Activated CD4-positive, CD25-positive, alpha-beta regulatory T cell treated with anti-CD3 and anti-CD28 coated beads, Interleukin-2, amount 50 U/mL, for 24 hours (primary cell): ENCODE data around the gene DLG2.

Experiments used
- ATAC-seq, 2 donors: fragments of 150-1000 bp; cut with Tn5 transposase; one replicate each; pipeline ENCODE4 v1.10.0; 2021; ENCODE audit warnings: mild to moderate bottlenecking in 1 of 2, moderate library complexity in 1 of 2

Gene DLG2

GRCh38 chr11:83649528-83649855 lies 1977.7 kb downstream of the DLG2 start:
- ATAC-seq, result no peak

DNA sequence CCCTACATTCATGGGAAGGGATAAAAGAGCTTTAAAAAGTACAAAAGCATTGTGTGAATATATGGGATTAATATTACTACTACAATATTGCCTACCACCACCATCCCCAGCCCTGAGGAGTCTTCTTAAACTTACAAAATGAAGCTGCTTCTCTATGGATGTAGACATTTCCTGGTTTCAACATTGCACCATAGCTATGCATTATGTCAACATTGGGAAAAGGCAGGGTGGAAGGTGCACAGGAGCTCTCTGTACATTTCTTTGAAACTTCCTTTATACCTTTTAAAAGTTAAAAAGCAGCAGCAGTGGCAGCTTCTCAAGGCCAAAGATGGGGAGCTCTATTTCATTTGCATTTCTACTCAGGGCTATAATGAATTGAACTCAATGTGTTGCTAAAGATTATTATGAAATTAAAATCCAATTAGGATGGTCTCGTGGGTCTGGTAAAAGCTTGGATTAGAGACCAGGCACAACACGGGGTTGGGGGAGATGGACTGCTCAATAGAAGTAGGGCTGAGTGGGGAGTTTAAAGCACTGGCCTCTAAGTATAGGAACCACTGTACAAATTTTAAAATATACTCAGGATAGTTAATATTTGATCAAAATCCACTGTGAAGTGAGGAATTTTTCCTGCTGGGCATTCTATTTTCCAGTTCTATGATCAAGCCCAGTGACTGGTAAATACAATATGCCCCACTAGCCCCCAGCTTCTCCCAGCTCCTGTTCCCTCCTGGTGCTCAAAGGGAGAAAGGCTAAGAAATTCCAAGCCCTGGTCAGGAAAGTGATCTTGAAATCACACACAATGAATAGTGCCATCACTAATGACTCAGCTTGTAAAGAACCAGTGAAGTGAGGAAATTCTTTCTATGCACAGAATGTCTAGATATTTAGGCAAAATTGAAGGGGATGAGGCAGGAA lies 1978.3 kb downstream of the DLG2 start:
- ATAC-seq, result no peak

DNA sequence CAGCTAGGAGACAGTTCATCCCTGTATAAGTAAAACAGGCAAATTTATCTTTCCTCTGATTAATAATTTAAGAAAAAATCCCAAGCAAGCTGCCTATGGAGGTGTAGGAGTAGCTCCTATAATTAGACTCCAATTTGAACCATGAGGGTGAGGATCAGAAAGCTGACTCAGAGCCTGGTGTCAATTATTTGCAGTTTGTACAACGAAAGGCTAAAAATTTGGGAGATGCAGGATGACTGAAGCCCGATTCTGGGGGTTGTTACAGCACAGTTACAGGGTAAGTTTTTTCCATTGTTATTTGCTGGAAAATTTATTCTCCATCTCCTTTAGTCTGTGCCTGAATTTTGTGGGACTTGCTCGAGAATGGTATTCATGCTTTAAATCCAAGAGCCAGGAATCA lies 1981.6 kb downstream of the DLG2 start:
- ATAC-seq, result no peak

DNA sequence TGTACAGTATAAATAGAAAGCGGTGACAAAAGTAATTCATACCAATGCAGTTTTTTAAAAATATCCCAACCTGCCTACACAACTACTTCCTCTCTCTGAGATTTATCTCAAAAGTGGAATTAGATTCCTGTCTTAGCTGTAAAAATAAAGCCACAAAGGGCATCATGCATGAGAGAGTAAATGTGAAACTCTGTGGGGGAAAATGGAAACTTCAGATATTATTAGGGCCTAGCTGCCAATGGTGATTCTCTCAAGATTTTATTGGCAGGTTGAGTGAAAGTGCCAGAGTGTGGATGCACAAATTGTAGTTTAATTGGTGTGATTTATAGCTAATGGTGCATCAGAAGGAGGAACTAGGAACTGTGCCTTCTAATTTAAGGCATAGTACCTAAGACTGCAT lies 1984.0 kb downstream of the DLG2 start:
- ATAC-seq, result no peak

DNA sequence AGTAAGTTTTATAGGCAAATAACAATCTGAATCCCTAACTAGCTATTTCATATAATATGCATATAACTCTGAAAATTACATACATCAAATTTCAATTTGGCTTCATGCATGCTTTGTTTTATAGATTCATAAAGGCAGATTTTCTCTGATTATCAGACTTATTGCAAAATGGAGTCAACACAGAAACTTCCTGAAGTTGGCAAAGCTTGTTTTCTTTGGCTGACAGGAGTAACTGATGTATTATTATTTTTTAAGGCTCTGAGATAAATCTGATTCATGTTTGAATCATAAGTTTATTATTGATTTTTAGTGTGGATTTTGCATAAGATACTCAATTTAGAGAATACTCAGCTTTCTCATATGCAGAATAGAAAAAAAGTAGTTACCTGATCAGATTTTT lies 1984.6 kb downstream of the DLG2 start:
- no peak for ATAC-seq

- ATAC-seq, result no peak
Measured at GRCh38 chr11:83641511-83641910, 1985.6 kb downstream of the DLG2 start.

GRCh38 chr11:83639995-83640758 lies 1987.0 kb downstream of the DLG2 start:
- no peak for ATAC-seq

- no peak for ATAC-seq
Measured at GRCh38 chr11:83635166-83635565, 1992.0 kb downstream of the DLG2 start.

GRCh38 chr11:83630211-83630610 lies 1996.9 kb downstream of the DLG2 start:
- ATAC-seq, result no peak

DNA sequence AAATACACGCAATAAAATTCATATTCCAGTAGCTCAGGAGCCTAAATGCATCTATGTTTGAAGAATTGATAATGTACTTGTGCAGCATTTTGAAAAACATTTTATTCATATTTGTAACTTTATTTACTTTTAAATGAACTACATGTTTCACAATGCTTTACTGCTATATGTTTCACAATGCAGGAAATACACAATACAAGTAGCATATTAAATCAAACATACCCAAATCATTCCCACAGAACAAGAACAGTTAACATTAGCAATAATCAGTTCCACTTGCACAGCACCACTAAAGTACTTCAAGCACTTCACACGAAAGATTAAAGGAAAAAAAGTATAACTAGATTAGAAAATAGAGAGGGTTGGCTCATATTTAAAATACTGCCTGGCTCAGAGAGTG lies 1997.4 kb downstream of the DLG2 start:
- ATAC-seq, result no peak

DNA sequence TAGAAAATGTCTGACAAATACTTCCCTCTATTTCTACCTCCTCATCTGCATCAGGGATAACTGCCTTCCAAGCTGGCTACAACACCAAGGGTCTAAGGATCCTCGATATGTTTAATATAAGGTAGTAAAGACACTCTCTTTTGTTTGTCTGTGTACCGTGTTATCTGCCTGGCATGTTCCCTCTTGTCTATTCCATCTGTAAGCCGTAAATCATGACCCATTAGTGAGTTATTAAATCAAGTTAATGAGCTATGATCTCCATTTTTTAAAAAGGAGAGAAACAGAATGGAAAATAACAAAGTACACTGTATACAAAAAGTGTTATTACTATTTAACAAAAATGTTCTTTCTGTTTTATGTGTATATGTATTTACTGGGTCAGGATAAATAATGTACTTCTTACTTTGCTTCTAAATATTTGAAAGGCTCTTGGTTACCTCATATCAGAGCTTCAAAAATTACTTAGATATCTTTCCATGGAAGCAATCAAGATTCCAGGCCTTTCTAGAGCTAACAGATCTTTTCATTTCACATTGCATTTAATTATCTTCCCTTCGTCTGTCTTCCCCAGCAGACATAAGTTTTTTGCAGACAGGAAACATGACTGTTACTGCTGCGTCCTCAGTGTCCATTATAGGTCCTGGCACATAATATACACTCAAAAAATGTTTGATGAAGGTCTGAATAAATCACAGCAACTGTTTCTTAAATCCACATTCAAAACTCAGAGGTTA lies 1998.4 kb downstream of the DLG2 start:
- no peak for ATAC-seq

GRCh38 chr11:83625336-83625735 lies 2001.8 kb downstream of the DLG2 start:
- no peak for ATAC-seq

- ATAC-seq, result no peak
Measured at GRCh38 chr11:83617671-83618070, 2009.5 kb downstream of the DLG2 start.

DNA sequence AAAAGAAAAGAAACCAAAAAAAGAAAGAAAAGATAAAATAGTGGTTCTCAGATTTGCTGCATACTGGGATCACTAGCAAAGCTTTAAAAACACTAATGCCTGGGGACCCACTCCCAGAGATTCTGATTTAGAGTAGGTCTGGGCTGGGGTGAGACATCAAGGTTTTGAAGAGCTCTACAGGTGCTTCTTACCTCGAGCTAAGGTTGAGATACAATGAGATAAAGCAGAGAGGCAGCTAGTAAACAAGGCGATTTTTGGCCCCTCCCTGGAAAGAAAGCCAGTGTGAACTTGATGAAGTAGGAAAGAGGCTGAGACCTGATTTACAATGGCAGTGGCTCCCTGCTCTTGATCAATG lies 2013.4 kb downstream of the DLG2 start:
- ATAC-seq, result no peak

DNA sequence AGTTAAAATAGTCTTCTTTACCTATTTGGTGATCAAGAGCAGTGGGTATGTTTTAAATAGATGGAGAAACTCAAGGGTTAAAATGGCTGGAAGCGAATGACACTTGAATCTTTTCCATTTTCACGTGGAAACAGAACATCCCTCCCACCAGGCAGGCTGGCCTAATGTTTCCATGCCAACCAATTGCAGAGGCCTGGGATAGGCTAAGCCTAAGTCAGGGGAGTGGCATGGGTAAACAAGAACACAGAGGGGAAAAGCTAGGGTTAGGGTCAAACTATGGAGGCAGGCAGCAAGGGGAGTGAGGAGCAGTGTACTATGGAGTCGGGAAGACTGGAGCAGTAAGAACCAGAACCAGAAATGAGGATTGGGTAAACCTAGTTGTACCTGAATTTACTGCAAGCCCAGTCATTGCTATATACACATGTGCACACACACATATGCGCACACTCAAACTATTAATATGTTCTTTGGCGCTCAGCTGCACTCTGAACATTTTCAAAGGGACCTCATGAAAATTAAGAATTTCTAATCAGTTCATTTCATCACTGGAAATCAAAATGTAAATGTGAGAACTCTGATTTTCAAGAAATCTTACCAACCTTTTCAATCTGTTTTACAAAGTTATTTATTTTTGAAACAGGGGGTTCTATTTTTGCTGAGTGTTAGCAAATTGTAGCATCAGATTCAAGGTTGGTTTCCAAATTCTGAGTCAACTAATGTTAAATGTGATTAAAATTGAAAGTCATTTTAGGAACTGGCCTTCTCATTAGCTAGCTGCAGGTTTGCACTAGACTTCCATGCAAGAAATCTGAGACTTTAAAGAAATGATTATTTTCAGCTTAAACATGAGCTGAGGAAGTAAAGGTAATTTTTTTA lies 2014.0 kb downstream of the DLG2 start:
- ATAC-seq, result no peak

GRCh38 chr11:83611600-83611999 lies 2015.5 kb downstream of the DLG2 start:
- no peak for ATAC-seq

DNA sequence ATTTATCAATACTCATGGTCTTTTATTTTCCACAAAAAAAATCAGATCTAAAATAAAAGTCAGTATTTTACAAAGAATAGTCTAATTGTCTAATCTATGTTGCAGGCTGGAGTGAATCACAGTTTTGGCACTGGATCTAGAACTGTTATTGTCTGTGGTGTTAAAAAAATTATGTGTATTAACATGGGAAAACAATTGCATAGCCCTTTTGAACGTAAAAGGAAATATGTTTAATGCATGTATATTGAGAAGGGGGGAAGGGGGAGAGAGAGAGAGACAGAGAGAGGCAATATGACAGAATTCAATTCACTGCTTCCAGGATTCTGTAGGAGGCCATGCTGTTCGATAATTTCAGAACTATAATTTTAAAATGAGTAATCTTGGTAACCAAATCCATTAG lies 2016.1 kb downstream of the DLG2 start:
- ATAC-seq, result no peak

GRCh38 chr11:83609191-83609590 lies 2018.0 kb downstream of the DLG2 start:
- no peak for ATAC-seq

- no peak for ATAC-seq
Measured at GRCh38 chr11:83608571-83608970, 2018.6 kb downstream of the DLG2 start.

DNA sequence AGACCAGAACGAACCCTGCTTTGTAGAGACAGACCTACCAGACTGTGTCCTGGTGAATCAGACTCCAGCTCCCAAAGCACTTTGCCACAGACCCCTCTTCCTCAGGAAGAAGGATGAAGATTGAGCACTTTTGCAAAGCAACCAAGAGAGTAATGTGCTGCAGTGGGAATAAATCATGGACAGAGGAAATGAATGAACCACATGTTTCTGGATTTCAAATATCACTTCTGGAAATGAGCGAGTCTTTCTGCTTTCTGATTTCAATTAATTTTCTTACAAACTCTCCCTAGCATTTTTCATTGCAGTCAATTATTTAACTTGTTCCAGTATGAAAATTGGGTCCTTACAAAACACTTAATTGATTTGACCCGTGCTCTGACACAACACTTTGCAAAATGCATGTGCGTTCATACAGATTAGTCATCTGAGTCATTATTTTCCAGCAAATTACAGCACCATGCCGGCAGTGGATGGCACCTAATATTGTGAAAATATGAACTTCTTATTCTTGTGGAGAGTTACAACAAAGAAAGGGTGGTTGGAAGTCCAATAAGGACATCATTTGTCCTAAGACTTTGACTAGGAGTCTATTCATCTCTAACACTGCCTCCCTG lies 2025.1 kb downstream of the DLG2 start:
- no peak for ATAC-seq

DNA sequence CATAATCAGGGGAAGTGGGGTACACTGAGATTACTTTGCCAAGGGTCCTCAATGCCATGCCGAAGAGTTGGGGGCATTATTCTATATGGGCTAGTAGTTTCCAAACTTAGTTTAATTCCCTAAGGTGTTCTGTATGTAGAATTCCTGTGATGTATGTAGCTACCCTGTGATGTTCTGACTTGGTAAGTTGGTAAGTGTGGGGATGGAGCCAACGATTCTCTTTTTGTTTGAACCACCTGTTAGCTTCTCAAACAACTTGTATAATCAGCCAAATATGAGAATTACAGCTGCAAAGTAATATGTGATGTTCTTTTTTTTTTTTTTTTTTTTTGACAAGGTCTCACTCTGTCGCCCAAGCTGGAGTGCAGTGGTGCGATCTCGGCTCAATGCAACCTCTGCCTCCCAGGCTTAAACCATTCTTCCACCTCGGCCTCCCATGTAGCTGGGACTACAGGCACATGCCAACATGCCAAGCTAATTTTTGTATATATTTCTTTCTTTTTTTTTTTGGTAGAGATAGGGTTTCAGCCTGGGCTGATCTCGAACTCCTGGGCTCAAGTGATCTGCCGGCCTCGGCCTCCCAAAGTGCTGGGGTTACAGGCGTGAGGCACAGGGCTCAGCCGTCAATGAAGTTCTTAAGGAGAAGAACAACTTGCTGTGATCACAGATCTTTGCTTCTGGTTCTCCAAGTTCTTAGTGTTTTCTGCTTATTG lies 2025.8 kb downstream of the DLG2 start:
- no peak for ATAC-seq
